ENCODE results near the gene UBE2O.
A peak's percentile ranks its signal among the peaks of the same experiment; 100 is the strongest.

The UBE2O gene

GRCh38 chr17:76452660-76453430 is at the start of gene UBE2O:
Gene UBE2O (minus strand): TSS chr17:76453152. CDS start chr17:76453141, 11 bp downstream.
- peak; percentile 93 for DNase-seq (ENCODE audit: low read depth)

- DNase-seq (ENCODE audit: low read depth), result no peak
Observed at GRCh38 chr17:76501827-76502307, 48.9 kb upstream of the UBE2O start.

- peak; percentile 97 for DNase-seq (ENCODE audit: low read depth)
Observed at GRCh38 chr17:76501018-76501826, 48.3 kb upstream of the UBE2O start, which contains the start of gene RHBDF2. Gene RHBDF2 (minus strand): TSS chr17:76501423. CDS start chr17:76481524, 19,899 bp downstream.

GRCh38 chr17:76500747-76501017 is 47.7 kb upstream of the UBE2O start:
- no peak for DNase-seq (ENCODE audit: low read depth)

- DNase-seq (ENCODE audit: low read depth), result no peak
Observed at GRCh38 chr17:76500074-76500746, 47.3 kb upstream of the UBE2O start.

GRCh38 chr17:76499267-76499667 is 46.3 kb upstream of the UBE2O start:
- DNase-seq (ENCODE audit: low read depth), result no peak

GRCh38 chr17:76498876-76499251 is 45.9 kb upstream of the UBE2O start:
- no peak for DNase-seq (ENCODE audit: low read depth)

GRCh38 chr17:76497979-76498875 is 45.3 kb upstream of the UBE2O start:
- no peak for DNase-seq (ENCODE audit: low read depth)

- DNase-seq (ENCODE audit: low read depth), result no peak
Observed at GRCh38 chr17:76497699-76497978, 44.7 kb upstream of the UBE2O start.

GRCh38 chr17:76496464-76496863 is 43.5 kb upstream of the UBE2O start:
- no peak for DNase-seq (ENCODE audit: low read depth)

- DNase-seq (ENCODE audit: low read depth), result no peak
Observed at GRCh38 chr17:76495663-76496400, 42.9 kb upstream of the UBE2O start.

- DNase-seq (ENCODE audit: low read depth), result no peak
Observed at GRCh38 chr17:76493505-76494167, 40.7 kb upstream of the UBE2O start.

- DNase-seq (ENCODE audit: low read depth), result peak; percentile 40
Observed at GRCh38 chr17:76492989-76493501, 40.1 kb upstream of the UBE2O start.

- no peak for DNase-seq (ENCODE audit: low read depth)
Observed at GRCh38 chr17:76492123-76492988, 39.4 kb upstream of the UBE2O start.

- no peak for DNase-seq (ENCODE audit: low read depth)
Observed at GRCh38 chr17:76491271-76492122, 38.5 kb upstream of the UBE2O start.

GRCh38 chr17:76490112-76490710 is 37.3 kb upstream of the UBE2O start:
- DNase-seq (ENCODE audit: low read depth), result no peak

GRCh38 chr17:76487451-76488192 is 34.7 kb upstream of the UBE2O start:
- DNase-seq (ENCODE audit: low read depth), result no peak
